Stimulated activated CD8-positive, alpha-beta memory T cell treated with anti-CD3 and anti-CD28 coated beads, Interleukin-12 subunit alpha, Interleukin-12 subunit beta, amount 100 ng/mL, for 1 hour (primary cell): ENCODE data around the gene ATG14.
"Not testable (repeated sequence)": the region's sequence is repeated elsewhere in the genome, so short reads cannot be mapped to it uniquely, and the experiment has no call there.

Source experiments
- DNase-seq: peaks from one replicate; pipeline ENCODE4 v3.0.0-alpha.2; 2020; ENCODE audit warnings: low read depth

The ATG14 gene

GRCh38 chr14:55411426-55412389, at the start of gene ATG14:
Gene ATG14, minus strand, starts transcription at chr14:55411830. Its CDS starts 8 bp downstream, at chr14:55411822.
- DNase-seq = peak; percentile 52

- DNase-seq = no peak
These were observed 47.3 kb upstream of the ATG14 start for GRCh38 chr14:55458800-55459515.

GRCh38 chr14:55457496-55457895, 45.9 kb upstream of the ATG14 start:
- no peak for DNase-seq

- DNase-seq = not testable (repeated sequence)
These were observed 44.8 kb upstream of the ATG14 start for GRCh38 chr14:55456411-55456810.

GRCh38 chr14:55454264-55455002, 42.8 kb upstream of the ATG14 start:
- no peak for DNase-seq

- DNase-seq = no peak
These were observed 40.3 kb upstream of the ATG14 start for GRCh38 chr14:55451950-55452349.

GRCh38 chr14:55451398-55451797, 39.8 kb upstream of the ATG14 start:
- DNase-seq = no peak

- DNase-seq = no peak
These were observed 39.4 kb upstream of the ATG14 start for GRCh38 chr14:55450987-55451386.

- no peak for DNase-seq
These were observed 38.9 kb upstream of the ATG14 start for GRCh38 chr14:55450539-55450938.

GRCh38 chr14:55450124-55450523, 38.5 kb upstream of the ATG14 start:
- no peak for DNase-seq

- DNase-seq = no peak
These were observed 37.5 kb upstream of the ATG14 start for GRCh38 chr14:55449116-55449515.

- no peak for DNase-seq
These were observed 36.5 kb upstream of the ATG14 start for GRCh38 chr14:55448141-55448614.

GRCh38 chr14:55446833-55447232, 35.2 kb upstream of the ATG14 start:
- DNase-seq = no peak

- DNase-seq = peak; percentile 36
These were observed 34.6 kb upstream of the ATG14 start for GRCh38 chr14:55446127-55446736.

- no peak for DNase-seq
These were observed 29.7 kb upstream of the ATG14 start for GRCh38 chr14:55441286-55441685.

- DNase-seq = no peak
These were observed 28.8 kb upstream of the ATG14 start, which contains the start of gene TBPL2 for GRCh38 chr14:55440385-55440784. Gene TBPL2, minus strand, starts transcription at chr14:55440616. Its CDS starts 167 bp downstream, at chr14:55440449.

- DNase-seq = no peak
These were observed 26.5 kb upstream of the ATG14 start for GRCh38 chr14:55438066-55438683.

- DNase-seq = no peak
These were observed 25.3 kb upstream of the ATG14 start for GRCh38 chr14:55436931-55437330.

GRCh38 chr14:55436519-55436918, 24.9 kb upstream of the ATG14 start:
- DNase-seq = no peak

GRCh38 chr14:55434805-55435174, 23.2 kb upstream of the ATG14 start:
- DNase-seq = no peak
